ENCODE measurements around the gene USP46. TPM values are rescaled to one million over a fixed set of nuclear protein-coding genes. Genes with fewer than 3 reads are reported as not detected.

The USP46 gene
- total RNA-seq, 1 donor from 2014 or later: 9.8 TPM

- no peak for DNase-seq (ENCODE audit: extremely low read depth, low read depth, low spot score)
These were observed 1.2 kb downstream of the USP46 start for GRCh38 chr4:52657618-52658501.

- no peak for DNase-seq (ENCODE audit: extremely low read depth, low read depth, low spot score)
These were observed 1.8 kb downstream of the USP46 start for GRCh38 chr4:52657292-52657617.

GRCh38 chr4:52655506-52655905 is 3.6 kb downstream of the USP46 start:
- DNase-seq (ENCODE audit: extremely low read depth, low read depth, low spot score): no peak

- no peak for DNase-seq (ENCODE audit: extremely low read depth, low read depth, low spot score)
These were observed 7.0 kb downstream of the USP46 start for GRCh38 chr4:52651996-52652672.

GRCh38 chr4:52648836-52649235 is 10.3 kb downstream of the USP46 start:
- DNase-seq (ENCODE audit: extremely low read depth, low read depth, low spot score): no peak

DNA sequence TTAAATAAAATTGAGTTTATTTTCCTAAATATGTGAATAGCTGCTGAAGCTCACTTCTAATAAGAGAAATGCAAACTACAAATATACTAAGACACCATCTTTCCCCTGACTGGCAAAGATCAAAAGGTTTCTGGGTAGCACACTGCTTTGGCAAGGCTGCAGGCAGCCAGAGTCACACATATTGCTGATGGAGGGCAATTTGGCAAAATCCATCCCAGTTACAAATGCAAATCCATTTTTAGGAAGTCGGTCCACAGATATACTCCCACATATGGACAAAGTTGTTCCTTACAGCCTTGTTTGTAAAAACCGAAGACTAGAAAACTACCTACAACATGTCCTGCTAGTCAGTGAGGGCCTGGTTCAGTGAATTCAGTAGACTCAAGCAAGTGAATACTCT is 12.4 kb downstream of the USP46 start:
- DNase-seq (ENCODE audit: extremely low read depth, low read depth, low spot score): no peak

DNA sequence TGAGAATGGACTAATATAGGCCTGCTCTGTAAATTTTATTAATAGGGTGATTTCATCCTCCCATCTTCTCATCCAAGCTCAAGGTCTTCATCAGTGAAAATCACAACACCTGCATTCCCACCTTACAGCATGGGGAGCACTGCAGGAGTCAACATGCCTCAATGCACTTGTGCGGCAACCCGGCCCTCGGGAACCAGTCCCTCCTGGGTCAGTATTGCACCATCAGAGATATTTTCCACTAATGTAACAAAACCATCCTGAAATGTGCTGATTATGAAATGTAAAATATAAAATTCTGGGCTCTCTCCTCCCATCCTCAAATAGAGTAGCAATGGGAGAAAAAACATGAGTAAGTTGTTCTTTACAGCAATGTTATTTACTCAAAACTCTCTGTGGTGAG is 13.0 kb downstream of the USP46 start:
- no peak for DNase-seq (ENCODE audit: extremely low read depth, low read depth, low spot score)

DNA sequence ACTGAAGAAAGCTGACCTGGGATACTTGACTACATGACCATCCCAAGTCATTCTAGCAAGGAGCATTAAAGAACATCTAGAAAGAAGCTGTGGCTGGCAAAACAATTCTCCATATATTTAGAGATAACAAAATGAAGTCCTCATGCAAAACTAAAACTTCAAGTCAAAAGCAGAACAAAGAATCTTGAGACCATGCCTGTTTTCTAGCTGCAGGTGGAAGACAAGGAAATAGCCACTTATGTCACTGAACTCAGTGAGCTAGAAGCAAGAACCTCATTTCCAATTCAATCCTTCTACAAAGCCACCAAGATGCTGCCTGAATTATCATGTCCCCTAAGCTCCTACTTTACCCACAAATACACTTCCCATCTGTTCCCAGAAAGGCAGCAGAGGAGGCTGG is 13.8 kb downstream of the USP46 start:
- no peak for DNase-seq (ENCODE audit: extremely low read depth, low read depth, low spot score)

DNA sequence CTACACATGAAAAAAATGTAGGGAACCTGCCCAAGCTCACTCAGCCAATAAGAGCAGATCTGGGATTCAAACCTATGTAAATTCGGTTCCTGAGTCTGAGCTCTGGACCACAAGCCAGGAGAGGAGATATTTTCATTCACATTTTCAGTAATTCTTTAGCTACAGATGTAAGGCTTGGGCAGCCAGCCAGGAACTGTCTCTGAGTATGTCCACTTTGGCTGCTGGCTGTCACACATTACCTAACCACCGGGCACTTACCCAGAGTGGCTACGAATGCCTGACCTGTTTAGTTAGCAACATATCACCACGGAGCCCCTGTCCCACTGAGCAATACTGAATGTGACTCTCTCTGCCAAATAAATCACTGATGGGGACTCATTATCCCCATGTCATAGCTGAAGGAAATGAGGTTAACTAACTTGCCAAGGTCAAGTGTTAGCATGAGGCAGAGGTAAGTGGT is 15.3 kb downstream of the USP46 start:
- no peak for DNase-seq (ENCODE audit: extremely low read depth, low read depth, low spot score)

GRCh38 chr4:52643190-52643589 is 15.9 kb downstream of the USP46 start:
- no peak for DNase-seq (ENCODE audit: extremely low read depth, low read depth, low spot score)

DNA sequence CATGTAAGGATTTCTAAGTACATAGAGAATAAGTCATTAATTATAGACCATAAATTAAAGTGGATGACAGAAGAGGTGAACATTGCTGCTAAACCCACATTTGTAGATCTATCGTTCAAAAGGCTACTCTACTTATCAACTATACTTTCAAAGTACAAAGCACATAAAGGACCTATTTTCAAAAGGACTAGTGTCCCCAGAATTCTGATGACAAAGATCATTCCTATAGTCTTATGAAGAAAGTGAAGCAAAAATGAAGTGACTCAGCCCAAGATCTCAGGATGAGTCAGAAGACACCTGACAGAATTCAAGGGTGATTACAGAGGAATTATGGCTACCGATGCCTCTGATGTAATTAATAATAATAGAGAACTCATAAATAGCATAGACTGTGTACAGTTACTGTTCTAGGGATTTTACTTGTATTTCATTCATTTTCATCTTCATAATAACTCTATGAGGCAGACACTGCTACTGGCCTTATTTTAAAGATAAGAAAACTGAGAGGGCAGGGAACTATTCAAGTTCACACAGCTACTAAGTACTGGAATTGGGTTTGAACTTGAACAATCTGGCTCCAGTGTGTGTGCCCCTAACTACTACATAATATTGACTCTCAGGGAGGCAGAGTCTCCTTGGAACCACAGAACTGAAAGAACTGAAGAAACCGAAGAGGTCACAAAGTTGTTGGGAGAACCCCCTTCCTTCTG is 17.1 kb downstream of the USP46 start:
- DNase-seq (ENCODE audit: extremely low read depth, low read depth, low spot score): no peak

DNA sequence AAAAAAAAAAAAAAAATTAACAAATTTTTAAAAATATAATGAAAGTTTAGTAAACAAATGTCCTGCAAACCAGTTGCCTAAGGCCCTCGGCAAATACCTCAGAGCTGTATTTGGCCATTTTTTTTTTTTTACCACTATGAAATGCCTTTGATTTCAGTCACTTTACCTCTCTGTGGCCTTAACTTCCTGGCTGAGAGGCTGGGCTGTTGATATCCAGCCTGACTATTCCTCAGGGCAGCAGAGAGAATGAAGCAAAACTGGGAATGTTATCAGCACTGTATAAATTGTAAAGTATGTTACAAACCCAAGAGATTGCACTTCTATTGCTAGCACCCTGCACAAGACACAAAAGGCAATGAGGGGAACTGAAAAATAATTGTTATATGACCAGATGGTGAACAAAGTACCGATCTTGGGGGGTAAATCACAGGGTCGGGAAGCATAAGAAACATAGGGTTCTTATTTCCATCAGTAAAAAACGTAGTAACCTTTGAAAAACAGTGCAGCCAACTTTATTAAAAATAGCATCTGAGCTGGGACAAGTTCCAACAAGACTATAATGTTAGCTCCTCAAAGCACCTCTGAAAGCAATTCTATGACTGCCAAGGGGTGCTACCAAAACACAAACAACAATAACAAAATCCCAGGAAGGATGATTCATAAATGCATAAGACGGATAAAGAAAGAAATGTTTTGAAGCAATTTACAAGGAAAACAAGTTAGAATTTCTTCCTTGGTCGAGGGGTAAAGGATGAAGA is 18.1 kb downstream of the USP46 start:
- no peak for DNase-seq (ENCODE audit: extremely low read depth, low read depth, low spot score)

- no peak for DNase-seq (ENCODE audit: extremely low read depth, low read depth, low spot score)
These were observed 20.4 kb downstream of the USP46 start for GRCh38 chr4:52638717-52639116.

GRCh38 chr4:52637116-52637515 is 22.0 kb downstream of the USP46 start:
- no peak for DNase-seq (ENCODE audit: extremely low read depth, low read depth, low spot score)

DNA sequence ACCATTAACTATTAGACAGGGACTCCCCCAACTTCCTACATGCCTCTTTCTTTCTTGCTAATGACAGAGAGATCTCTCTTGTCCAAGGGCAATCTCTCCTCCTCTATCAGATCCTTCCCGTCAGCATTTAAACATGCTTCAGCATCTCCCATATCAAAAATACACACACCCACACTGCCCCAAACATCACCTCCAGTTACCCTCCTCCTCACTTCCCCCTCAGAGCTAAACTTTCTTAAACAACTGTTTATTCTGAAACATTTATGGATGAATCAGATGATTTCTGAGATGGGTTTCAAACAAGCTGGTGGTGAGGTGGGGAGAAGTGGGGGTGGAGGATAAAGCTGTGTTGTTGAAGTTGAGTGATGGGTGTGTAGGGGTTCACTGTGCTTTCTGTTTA is 23.5 kb downstream of the USP46 start:
- DNase-seq (ENCODE audit: extremely low read depth, low read depth, low spot score): no peak

- DNase-seq (ENCODE audit: extremely low read depth, low read depth, low spot score): no peak
These were observed 24.0 kb downstream of the USP46 start for GRCh38 chr4:52635130-52635529.

GRCh38 chr4:52633846-52634245 is 25.3 kb downstream of the USP46 start:
- DNase-seq (ENCODE audit: extremely low read depth, low read depth, low spot score): no peak

- DNase-seq (ENCODE audit: extremely low read depth, low read depth, low spot score): no peak
These were observed 30.1 kb downstream of the USP46 start for GRCh38 chr4:52628974-52629373.

GRCh38 chr4:52628543-52628942 is 30.6 kb downstream of the USP46 start:
- no peak for DNase-seq (ENCODE audit: extremely low read depth, low read depth, low spot score)

- no peak for DNase-seq (ENCODE audit: extremely low read depth, low read depth, low spot score)
These were observed 31.2 kb downstream of the USP46 start for GRCh38 chr4:52627876-52628275.

DNA sequence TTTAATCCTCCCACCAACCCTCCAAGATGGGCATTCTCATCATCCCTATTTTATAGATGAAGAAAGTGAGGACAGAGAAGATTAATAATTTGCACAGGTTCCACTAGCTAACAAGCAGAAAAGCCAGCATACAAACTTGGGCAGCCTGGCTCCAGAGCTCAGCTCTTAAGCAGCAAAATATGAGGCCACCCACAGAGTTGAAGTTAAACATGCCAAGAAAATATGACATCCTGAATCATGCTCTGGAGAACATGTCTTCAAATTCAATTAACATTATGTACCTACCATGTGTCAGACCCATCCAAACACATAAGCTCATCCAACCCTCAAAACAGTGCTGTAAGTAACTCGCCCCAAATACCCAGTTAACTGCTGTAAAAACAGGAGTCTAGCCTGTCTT is 33.9 kb downstream of the USP46 start:
- DNase-seq (ENCODE audit: extremely low read depth, low read depth, low spot score): no peak
